HG03097 (cell line): ENCODE measurements around the gene ALOX5.

ENCODE experiments used
- ATAC-seq: cut with Tn5 transposase; IDR thresholded peaks from one replicate; pipeline ENCODE4 v1.9.1; 2021; ENCODE audit not compliant: unreplicated experiment, low FRiP score

ALOX5 gene

DNA sequence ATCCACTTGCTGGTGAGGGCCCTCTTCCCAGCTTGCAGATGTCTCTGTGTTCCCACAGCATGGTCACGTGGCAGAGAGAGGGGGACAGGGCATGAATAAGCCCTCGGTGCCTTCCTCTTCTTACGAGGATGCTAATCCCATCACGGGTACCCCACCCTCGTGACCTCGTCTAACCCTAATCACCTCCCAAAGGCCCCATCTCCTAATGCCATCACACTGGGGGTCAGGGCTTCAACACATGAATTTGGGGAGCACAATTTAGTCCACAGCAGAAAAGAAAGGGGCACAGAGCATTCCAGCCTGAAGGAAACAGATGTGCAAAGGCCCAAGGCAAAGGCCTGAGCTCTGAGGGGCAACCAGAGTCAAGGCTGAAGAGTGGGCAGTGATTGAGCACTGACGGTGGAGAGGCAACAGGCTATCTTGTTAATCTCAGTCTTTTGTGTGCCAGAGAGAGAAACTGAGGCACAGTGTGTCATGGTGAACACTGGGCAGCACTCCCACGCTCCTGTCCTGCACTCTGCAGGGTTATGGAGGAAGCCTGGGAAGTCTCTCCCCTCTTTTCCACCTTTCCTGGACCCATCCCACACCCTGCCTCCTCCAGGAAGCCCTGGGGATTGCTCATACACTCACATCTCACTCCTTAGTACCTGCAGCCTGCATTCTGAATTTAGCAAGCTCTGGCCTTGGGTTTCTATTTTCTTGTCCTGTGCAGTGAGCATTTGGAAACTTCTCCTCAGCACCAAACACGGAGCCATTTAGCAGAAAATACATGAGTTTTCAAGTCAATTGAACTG is 49.0 kb downstream of the ALOX5 start:
- no peak for ATAC-seq

DNA sequence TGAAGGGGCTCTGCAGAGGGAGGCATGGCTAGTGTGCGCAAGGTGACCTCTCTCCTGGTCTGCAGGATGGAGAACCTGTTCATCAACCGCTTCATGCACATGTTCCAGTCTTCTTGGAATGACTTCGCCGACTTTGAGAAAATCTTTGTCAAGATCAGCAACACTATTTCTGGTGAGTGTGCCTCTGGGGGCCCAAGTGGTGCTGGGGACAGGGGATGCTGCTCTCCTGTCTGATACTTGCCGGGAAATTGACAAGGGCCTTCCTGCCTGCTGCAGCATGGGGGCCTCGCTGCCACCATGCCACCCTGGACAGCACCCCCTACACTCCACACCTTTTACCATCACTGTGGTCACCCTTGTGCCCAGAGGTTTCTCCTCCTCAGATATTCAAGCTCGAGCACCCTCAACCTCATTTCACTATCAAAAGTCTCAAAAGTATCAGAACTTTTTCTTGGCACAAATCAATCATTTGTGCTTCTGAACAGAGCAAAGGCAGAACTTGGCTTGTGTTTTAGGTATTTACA is 50.0 kb downstream of the ALOX5 start:
- ATAC-seq, result no peak

DNA sequence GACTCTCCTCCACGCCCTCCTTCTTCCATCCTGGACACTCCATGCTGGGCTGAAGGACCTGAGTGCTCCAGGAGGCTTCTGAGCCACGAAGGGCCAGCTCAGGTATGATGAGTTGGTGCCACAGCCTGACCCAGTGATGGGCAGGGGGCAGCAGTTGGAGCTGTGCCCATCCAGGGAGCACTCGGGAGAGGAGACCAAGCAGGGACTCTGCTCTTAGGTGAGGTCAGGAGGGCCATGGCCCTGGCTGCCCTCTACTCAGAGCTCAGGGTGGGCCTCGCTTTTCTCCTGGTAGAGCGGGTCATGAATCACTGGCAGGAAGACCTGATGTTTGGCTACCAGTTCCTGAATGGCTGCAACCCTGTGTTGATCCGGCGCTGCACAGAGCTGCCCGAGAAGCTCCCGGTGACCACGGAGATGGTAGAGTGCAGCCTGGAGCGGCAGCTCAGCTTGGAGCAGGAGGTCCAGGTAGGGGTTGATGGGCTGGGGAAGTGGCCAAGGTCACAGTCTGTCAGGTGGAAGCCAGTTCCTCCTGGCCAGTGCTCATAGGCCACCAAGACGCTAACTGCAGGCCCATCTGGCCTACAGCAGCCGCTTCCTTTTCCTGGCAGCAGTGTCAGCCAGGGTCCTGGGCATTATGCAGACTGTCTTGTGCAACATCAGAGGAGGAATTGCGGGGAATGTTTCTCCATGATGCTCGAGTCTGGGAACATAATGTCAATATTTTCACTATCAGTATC is 50.8 kb downstream of the ALOX5 start:
- ATAC-seq, result no peak

DNA sequence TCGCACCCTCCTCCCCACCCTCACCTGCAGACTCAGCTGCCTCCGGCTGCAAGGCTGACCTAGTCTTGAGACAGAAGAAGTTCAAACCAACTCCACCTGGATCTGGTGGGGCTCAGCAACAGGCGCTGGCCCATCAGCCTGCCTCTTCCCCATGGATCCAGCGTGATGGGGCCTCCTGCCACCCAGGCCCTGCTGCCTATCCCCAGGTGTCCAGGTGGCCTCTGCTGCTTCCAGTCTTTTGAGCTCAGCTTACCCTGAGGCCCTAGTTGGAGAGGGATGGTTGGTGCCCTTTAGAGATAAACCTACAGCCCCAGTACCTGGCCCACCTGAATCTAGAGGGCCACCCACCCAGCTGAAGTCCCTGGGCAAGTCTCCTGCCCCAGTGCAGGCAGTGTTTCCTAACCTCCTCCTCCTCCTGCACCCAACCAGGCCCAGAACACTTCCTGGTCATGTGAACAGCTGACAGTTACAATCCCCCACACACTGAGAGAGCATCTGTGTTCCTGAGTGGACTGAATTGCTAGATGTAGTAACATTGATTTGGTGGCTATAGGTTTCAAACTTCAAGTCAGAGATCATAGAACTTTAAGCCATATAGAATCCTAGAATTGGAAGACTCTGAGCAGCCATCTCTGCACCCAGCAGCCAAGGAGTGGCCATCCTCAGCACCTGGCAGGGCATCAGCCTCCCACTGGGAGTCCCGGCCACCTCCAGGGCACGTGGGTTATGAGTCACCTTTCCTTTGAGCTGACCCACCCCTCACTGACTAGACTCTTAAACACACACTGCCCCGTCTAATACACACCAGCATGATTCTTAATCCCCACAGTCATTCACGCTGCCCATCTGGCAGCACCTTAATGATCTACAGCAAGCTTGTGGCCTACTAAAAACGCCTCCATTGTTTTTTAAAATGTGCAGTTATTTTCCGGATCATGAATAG is 51.9 kb downstream of the ALOX5 start:
- no peak for ATAC-seq

DNA sequence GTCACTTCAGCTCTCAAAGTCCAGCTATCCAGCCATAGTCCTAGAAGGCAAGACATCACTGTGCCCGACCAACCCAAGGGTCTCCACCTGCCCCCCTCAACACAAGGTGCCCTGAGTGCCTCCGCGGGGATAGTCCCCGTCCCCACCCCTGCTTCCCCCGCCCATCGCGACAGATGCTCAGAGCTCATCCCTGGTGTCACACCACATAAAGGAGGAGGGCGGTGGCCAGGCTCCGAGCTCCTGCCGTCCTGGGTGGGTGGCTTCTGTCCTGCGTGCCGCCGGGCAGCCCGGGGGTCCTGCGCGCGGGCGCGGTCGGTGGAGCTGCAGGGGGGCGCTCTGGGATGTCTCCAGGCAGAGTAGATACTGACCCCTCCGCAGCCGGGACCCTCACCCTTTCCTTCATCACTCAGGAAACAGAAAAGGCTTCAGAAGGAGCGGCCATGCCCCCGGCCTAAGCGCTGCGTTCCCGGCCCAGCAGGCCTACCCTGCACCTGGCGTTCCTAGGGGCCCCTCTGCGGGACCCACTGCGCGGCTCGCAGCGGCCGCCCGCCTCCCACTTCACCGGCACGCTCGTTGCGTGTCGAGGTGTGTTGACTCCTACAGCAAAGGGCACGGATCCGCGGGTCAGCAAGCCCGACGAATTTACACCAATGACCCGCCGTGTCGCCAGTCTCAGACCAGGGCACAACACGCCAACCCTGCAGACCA is 53.4 kb downstream of the ALOX5 start:
- ATAC-seq, result no peak

DNA sequence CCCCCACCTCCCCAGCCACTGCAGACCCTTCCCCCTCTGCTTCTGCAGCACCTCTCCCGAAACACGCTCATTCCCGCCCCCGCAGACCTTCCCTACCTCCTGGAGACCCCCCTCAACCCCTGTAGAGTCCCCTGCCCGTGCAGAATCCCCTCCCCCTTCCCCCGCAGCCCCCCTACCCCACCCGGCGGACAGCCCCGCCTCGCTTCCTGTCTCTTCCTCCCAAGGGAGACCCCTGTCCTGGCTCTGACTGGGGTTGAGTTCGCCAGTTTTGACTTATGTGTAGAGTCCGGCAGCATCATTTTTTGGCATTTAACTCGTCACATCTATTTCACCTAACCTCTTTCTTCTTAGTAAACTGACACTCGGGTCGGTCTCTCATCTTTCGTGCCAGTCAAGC is 54.0 kb downstream of the ALOX5 start:
- no peak for ATAC-seq

DNA sequence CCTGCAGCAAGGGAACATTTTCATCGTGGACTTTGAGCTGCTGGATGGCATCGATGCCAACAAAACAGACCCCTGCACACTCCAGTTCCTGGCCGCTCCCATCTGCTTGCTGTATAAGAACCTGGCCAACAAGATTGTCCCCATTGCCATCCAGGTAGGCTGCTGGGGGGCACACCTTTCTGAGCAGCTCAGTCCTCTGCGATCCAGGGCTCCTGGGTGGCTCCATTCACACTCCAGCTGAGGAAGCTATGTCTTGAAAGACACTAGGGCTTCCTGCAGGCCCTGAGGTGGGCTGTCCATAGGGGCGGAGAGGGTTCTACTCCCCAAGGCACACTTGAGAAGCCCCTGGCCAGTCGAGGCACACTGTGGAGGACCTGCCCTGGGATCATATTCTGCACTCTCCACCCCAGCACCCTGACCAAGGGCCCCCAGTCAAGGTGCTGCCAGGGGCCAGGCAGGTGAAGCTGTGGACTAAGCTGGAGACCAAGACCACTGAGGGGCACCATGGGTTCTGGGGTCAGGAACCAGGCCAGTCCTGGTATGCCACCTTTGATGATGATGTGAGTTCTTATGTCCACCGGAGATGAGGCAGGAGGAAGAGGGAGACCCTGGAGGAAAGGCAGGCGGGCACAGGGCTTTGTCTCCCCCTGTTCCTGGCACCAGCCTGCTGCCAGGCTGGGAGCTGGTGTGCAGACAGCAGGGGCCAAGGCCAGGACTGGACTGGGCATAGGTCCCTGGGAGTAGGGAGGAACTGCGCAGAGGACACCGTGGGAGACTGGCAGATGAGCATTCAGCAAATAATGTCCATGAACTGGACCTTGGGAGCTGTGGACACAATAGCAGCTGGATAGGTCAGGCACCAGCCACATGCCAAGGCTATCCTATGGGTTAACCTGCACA is 54.8 kb downstream of the ALOX5 start:
- ATAC-seq, result no peak

DNA sequence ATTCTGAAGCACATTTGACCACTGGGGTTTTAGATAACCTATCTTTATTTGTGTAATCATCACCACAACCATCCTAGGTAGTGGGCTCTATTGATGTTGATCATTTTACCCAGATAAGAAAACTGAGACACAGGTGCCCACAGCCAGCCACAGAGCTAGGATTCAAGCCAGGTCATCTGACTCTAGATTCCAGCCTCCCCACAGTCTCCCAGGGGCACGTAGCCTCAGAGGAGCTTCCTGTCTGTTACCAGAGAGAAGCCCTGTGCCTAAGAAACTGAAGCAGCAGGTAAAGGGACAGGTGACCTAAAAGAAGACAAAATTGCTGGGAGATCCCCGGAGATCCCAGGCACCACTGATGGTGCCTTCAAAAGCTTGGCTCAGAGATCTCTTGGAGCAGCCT is 55.8 kb downstream of the ALOX5 start:
- no peak for ATAC-seq

DNA sequence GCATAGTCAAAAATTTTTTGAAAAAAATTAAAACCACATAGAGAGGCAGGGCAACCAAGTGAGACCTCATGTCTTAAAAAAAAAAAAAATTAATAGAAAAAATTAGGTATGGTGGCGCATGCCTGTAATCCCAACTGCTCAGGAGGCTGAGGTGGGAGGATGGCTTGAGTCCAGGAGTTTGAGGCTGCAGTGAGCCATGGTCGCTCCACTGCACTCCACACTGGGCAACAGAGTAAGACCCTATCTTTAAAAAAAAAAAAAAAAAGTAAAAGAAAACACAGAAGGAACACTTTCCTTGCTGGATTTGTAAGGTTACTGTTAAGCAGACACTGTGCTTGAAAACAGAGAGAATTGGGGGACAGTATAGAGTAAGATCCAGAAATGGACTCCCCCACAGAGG is 58.1 kb downstream of the ALOX5 start:
- ATAC-seq, result no peak

DNA sequence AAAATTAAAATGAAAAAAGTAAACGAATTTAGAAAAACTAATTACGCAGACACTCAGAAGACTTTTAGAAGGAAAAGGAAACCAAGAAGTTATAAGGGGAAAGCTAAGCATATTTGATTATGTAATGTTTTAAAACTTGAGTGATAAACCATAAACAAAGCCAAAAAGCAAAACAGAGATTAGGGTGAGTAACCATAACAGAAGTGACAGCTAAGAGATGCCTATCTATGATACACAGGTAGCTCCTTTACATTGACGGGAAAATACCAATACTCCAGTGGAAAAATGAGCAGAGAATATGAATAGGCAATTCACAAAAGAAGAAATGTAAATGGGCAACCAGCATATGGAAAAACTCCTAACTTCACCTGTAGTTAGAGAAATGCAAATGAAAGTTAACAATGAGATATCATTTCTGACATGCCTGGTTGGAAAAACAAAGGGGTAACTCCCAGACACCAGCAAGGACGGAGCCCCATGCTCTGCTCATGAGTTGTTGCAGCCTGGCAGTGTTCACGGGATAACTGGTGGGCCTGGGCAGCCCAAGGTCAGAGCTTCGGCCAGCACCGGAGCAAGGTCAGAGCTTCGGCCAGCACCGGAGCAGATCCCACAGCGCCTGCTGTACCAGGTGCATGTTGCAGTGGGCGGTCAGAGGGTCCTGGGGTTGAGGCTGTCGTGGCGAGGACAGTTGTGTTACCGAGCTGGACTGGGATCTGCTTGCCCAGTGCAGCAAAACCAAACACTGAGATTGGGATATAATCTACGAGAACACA is 58.9 kb downstream of the ALOX5 start:
- no peak for ATAC-seq

DNA sequence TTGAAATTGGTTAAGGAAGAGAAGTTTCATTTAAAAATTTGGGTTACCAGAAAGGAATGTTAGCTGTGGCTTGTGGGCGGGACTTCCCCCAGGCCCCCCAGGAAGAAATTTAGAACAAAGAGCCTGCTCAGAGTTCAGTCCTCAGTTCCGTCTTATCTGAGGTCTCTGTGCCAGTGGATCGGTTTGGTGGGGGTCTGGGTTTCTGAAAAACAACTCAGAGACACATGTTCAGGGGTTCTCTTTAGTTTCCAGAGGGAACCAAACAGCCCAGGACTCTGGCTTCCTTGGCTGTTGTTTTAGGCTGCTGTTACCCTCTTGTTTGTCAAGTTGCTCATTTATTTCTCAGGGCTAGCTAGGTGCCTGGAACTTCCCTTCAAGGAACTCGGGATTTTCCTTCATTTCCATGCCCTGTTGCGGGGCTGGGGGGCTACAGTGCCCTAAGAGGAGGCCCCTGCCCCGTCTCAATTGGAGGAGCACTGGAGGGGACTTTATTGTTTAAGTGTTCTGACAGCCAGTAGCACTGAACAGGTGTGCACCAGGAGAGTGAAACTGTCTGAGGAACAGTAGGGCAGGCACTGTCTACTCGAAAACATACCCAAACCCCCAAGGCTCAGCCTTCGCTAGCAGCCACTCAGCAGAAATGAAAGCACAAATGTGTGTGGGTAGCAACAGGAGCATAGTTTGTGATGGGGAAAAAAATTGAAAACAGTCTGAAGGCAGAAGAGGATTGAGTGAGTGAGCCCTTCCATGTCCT is 59.9 kb downstream of the ALOX5 start:
- peak; percentile 76 for ATAC-seq

DNA sequence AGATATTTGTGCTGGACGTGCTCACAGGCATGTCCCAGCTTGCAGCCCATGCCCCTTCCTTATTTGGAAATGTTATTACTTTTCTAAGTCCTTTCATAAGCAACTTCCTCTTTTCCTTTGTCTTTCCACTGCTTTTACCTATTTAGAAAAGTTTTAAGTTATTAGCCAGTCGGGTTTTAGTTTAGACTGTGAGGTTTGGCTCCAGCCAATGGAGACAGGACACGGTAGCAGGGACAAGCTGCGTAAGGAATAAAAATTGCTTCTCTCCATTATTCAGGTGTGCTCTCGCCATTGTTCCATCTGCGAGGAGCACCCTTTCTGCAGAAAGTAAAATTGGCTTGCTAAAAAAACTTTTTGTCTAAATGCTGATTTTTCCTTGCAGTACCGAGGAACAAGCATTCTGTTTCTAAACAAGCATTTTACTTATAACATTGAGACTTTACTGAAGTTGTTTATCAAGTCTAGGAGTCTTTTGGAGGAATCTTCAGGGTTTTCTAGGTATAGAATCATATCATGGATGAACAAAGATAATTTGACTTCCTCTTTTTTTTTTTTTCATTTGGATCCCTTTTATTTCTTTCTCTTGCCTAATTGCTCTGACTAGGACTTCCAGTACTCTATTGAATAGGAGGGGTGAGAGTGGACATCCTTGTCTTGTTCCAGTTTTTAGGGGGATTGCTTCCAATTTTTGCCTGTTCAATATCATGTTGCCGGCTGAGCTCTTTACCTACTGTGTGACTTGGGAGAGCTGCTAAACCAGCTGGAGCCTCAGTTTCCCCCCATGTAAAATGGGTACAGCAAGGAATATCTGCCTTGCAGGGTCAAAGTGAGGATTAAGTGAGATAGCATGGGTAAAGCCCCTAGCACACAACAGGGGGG is 63.8 kb downstream of the ALOX5 start:
- no peak for ATAC-seq

DNA sequence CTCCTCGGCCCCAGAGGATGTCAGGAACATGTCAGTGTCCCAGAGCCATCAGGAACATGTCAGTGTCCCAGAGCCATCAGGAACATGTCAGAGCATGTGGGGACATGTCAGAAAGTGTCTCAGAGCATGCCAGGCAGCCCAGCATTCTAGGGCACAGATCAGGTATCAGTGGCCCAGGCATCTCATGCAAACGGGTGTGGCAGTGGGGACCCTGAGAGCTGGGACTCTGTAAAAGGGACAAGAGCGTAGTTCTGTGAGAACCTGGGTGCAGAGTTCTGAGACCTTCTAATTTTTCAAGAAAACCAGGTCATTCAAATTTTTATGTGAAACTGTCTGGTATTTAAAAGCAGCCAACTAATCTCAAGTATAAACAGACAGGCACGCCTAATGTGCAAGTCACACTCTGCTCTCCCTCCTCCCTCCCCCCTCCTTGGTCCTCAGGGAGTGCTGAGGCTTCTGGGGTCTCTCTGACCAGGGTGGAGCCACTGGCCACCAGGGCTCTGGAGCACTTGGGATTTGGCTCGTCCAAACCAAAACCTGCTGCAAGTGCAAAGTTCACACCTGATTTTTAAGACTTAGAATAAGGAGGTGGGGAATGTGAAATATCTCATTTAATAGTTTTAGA is 64.6 kb downstream of the ALOX5 start:
- ATAC-seq, result no peak

DNA sequence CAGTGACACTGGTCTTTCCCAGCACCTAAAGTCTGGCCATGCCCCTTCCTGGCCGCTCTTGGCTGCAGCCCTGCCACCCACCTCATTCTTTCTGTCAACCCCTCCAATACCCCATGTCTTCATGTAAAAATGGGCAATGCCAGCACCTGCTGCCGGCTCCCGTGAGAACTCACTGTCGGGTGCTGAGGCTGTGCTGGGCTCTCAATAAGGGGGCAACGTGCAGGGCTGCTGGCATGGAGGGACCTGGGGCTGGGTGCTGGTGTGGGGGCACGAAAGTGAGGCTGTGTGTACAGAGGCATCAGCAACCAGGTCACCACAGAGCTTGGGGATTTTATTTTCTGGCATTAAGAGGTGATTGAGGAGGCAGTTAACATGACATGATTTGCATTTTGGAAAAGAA is 65.3 kb downstream of the ALOX5 start:
- no peak for ATAC-seq

DNA sequence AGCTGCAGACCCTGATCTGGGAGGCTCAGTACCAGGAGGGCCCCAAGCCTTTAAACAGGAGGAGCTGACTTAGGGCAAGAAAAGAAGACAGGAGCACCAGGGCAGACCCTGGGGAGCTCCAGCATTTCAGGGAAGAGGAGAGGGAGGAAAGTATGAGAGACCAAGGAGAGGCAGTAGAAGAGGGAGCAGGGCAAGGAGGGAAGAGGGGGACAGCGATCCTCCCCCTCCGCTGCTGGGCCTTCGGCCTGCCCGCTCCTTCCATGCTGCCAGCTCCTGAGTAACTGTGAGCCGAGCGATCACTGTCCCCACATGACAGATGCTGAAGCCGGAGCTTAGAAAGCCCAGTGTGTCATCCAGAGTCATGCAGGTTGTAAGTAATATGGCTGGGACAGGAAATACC is 65.9 kb downstream of the ALOX5 start:
- no peak for ATAC-seq

DNA sequence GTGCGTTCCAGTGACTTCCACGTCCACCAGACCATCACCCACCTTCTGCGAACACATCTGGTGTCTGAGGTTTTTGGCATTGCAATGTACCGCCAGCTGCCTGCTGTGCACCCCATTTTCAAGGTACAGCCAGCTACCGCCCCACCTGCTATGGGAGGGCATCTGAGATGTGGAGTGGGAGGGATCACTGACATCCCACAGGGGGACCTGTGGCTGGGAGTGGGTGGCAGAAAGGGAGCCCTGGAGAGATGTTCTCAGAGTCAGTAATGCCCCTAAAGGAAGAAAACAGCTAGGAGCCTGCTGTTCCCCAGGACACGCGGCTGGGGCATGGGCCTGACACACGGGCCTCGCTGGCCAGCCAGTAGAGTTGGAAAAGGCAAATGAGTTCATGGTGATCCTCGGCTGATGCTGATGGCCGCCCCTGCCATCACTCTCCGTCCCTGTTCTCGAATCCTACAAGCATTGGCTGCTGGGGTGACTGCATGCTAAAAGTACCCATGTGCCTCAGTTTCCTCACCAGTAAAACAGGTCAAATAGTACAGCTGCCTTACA is 66.6 kb downstream of the ALOX5 start:
- ATAC-seq, result no peak
